Ovary (tissue), 3 donors: Measurements from ENCODE around the gene EIF5A2.

Experiments
- EP300 ChIP-seq: sonication (generic); formaldehyde crosslinking; IDR thresholded peaks from one replicate; pipeline ENCODE4 v1.6.1; 2017; ENCODE audit warnings: antibody characterized with exemption
- TF ChIP-seq, protein P1 (sequence below), 3 donors: fragments of 450-650 bp in 2 of 3; fragments of 200-600 bp in 1 of 3; IDR thresholded peaks; one replicate each; pipeline versions ENCODE4 v1.5.1 to v1.8.0; 2016 to 2022; ENCODE audit warnings: antibody characterized with exemption in 3 of 3, mild to moderate bottlenecking in 1 of 3
- donor health status: DM: no; HTN: no; CAD: no.

DNA sequence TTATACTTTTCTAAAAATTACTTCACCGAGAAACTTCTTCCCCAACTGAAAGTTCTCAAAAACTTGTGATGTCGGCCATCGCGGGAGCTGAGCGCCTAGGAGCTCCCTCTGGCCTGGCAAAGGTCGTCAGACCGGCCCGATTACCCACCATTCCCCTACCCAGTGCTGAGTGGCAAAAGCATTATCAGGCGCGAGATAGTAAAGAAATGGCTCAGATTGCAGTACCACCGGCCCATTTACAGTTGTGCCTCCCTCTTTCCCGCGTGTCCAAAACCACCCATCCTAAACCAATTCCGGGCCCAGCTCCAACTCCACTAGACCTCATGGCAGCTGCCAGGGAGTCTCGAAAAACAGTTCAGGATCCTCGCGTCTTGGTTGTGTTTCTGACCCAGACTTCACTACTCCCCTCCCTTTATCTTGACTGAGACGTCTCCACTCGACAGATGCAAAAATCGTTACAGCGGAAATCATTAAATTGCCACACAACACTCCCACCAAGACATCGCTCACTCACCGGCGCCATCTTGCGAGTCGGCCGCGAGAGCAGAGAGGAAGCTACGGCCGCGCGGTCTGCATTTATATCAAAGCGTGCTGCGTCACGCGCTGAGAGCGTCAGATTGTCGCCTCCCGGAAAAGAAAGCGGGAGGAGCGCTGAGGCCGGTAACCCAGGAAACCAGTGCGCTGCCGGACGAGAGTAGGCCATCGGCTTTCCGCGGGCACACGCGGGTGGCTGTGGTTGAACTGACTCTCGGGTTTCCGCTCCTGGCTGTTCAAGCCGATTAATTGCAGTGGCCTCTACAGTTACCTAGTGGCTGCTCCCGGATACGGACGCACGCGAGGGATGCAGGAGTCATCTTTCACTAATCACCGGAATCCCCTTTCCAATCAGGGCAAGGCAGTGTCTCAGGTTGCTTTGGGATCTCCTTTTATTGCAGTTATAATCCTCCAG is 38.5 kb downstream of the EIF5A2 start, which contains the start of gene RPL22L1:
- no peak for TF ChIP-seq EP300
- TF ChIP-seq, protein P1, sequence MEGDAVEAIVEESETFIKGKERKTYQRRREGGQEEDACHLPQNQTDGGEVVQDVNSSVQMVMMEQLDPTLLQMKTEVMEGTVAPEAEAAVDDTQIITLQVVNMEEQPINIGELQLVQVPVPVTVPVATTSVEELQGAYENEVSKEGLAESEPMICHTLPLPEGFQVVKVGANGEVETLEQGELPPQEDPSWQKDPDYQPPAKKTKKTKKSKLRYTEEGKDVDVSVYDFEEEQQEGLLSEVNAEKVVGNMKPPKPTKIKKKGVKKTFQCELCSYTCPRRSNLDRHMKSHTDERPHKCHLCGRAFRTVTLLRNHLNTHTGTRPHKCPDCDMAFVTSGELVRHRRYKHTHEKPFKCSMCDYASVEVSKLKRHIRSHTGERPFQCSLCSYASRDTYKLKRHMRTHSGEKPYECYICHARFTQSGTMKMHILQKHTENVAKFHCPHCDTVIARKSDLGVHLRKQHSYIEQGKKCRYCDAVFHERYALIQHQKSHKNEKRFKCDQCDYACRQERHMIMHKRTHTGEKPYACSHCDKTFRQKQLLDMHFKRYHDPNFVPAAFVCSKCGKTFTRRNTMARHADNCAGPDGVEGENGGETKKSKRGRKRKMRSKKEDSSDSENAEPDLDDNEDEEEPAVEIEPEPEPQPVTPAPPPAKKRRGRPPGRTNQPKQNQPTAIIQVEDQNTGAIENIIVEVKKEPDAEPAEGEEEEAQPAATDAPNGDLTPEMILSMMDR (IDR thresholded peaks at IDR 0.05), result peak in 2 of 3 donors; percentile 29 to 33
